Panc1 (cell line): ENCODE measurements around the gene CYP4B1.
"Not testable (repeated sequence)": the region's sequence is repeated elsewhere in the genome, so short reads cannot be mapped to it uniquely, and the experiment has no call there.

Source experiments
- CTCF ChIP-seq: fragments of 450-650 bp; IDR thresholded peaks from 2 replicates; pipeline ENCODE4 v1.5.1; 2017; ENCODE audit warnings: mild to moderate bottlenecking
- POLR2AphosphoS5 ChIP-seq: IDR thresholded peaks from 2 replicates; pipeline ENCODE4 v1.6.1; 2012; ENCODE audit warnings: mild to moderate bottlenecking, low read depth, low read length, moderate library complexity

- not testable (repeated sequence) for TF ChIP-seq CTCF, POLR2AphosphoS5
These were observed 20.4 kb upstream of the CYP4B1 start for GRCh38 chr1:46778456-46778855.
